C4-2B (cell line): ENCODE data around the gene ZBTB20.

ENCODE experiments used
- H3K27ac ChIP-seq: fragments of 450-650 bp; 2 replicates; pipeline ENCODE4 v1.5.1; 2017
- ZFX ChIP-seq: fragments of 450-650 bp; IDR thresholded peaks from 2 replicates; pipeline ENCODE4 v1.6.1; 2017
- TF ChIP-seq, protein P1 (sequence below): fragments of 450-650 bp; conservative IDR thresholded peaks from 2 replicates; pipeline ENCODE4 v1.5.1; 2017; ENCODE audit warnings: mild to moderate bottlenecking

ZBTB20 gene

DNA sequence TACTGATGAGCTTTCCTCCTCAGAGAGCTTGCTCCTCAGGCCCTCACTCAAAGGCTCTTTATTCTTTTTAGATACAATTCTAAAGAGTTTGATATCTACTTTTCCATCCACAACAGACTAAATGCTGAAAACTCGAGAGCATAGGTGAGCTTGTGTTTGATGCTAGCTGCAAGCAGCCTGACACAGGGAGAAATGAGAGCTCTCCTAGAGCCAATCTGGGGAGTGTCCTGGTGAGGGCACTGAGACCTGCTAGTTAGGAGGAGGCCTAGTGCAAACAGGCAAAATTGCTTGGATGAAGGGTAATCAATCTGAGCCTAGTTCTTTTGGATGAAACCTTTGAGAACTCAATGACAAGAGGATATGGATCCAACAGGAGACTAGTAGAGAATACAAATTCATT lies 300.8 kb downstream of the ZBTB20 start:
- TF ChIP-seq, protein P1, sequence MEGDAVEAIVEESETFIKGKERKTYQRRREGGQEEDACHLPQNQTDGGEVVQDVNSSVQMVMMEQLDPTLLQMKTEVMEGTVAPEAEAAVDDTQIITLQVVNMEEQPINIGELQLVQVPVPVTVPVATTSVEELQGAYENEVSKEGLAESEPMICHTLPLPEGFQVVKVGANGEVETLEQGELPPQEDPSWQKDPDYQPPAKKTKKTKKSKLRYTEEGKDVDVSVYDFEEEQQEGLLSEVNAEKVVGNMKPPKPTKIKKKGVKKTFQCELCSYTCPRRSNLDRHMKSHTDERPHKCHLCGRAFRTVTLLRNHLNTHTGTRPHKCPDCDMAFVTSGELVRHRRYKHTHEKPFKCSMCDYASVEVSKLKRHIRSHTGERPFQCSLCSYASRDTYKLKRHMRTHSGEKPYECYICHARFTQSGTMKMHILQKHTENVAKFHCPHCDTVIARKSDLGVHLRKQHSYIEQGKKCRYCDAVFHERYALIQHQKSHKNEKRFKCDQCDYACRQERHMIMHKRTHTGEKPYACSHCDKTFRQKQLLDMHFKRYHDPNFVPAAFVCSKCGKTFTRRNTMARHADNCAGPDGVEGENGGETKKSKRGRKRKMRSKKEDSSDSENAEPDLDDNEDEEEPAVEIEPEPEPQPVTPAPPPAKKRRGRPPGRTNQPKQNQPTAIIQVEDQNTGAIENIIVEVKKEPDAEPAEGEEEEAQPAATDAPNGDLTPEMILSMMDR: no peak
- TF ChIP-seq ZFX: no peak
- H3K27ac ChIP-seq: no peak overlapping the region

DNA sequence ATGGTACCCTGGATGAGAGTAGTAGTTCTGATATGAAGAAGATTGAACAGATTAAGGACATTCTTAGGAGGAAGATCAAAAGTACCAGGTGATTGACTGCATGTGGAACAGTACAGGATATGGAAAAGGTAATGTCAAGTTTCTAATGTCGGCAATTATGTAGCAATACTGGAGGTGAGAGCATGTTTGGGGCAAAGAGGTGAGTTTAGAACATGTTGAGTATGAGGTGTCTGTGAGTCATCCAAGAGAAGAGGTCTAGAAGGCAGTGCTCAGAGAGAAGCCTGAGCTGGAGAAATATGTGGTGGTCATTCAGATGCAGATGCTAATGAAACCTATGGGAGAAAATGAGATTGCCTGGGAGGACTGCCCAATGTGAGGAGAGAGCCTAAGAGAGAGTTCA lies 305.6 kb downstream of the ZBTB20 start:
- H3K27ac ChIP-seq: no peak overlapping the region
- TF ChIP-seq ZFX: no peak
- TF ChIP-seq, protein P1: no peak

DNA sequence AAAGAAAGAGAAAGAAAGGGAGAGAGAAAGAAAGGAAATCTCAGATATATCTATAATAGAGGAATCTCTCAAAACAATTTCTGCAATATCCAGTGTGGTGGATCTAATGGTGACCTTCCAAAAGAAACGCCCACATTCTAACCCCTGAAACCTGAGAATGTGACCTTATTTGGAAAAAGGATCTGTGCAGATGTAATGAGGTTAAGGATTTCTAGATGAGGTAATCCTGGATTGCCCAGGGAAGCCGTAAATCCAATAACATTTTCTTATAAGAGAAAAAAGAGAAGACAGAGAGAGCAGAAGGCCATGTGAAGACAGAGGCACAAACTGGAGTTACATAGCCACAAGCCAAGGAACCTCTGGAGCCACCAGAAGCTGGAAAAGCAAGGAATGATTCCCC lies 307.6 kb downstream of the ZBTB20 start:
- TF ChIP-seq, protein P1: no peak
- TF ChIP-seq ZFX: no peak
- H3K27ac ChIP-seq: no peak overlapping the region

DNA sequence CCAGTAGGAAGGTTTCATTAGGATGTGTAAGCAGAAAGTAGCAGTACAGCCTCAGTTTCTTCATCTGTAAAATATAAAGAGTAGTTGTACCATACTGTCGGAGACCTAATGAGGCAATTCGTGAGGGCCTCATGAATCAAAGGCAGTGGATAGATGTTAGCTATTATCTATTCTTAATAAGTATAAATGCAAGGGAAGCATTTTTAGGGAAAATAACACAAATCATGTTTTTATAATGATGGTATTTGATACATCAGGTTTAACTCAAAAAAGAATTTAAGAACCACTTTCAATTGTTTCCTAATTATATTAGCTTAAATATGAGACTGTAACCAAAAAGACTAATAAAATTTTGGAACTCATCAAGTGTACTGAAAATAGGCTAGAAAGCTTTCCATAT lies 309.1 kb downstream of the ZBTB20 start:
- TF ChIP-seq, protein P1: no peak
- TF ChIP-seq ZFX: no peak
- H3K27ac ChIP-seq: no peak overlapping the region

DNA sequence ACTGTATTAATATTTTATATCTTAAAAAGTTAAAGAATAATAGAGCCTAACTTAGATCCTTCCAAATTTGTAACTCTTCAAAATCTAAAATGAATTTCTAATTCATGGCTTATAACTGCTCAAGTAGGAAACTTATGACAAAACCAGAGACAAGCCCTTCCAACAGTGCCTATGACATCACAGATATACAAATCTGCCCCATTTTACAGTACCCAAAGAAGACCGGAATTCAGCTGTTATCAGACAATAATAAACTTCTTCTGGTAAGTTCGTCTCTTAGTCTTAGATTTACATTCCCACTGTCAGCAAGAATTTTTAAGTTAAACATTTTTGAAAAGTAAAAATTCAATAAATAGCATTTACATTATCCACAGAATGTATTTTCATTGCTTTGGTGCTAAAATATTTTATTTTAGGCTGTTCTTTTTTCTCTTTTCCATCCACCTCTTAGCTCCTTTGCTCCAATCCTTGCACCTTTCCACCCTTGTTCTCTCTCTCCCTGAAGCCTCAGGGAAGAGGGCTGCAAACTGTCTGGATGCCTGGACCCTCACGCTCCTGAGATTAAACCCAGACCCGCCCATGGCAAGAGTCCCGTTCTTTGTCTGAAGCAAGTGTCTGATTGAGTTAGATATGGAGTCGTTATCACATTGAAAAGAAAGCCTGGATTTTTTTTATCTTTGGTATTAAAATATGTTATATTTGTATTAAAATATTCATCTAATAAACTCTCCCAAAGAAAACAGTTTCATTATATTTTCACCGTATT lies 312.7 kb downstream of the ZBTB20 start:
- TF ChIP-seq, protein P1: no peak
- no peak for TF ChIP-seq ZFX
- no peak overlapping the region for H3K27ac ChIP-seq

DNA sequence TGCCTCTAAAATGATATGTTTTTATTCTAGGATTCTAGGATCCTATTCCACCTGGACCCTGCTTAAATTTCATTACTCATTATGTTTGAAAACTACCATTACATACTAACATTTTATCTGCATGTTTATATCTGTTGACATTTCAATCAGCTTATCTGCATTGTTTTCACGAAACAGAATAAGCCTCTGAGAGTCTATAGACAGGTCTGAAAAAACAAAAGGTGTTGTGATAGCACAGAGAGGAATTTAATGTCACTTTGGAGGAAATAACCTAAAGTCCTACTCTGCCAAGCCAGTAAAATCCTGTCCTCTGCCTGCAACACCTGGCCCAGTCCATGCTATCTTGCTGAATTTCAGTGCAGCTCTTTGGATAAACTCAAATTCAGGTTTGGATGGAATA lies 315.2 kb downstream of the ZBTB20 start:
- TF ChIP-seq ZFX: no peak
- TF ChIP-seq, protein P1: no peak
- no peak overlapping the region for H3K27ac ChIP-seq

DNA sequence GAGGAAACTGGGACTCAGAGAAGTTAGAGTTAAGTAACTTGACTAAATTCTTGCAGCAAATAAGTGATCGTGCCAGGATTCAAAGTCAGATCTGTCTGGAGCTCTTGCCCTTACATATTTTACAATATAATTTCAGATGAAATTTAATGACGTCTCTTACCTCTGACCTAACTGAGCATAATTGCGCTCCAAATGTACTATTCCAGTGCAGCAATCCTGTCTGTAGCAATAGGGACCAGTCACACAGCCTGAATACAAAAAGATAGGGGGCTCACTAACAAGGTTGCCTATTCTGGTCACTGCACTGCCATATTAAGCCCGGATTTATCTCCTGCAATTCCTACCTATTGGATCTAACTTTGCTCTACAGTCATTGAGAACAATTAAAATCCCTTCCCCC lies 316.4 kb downstream of the ZBTB20 start:
- H3K27ac ChIP-seq: no peak overlapping the region
- TF ChIP-seq, protein P1: no peak
- no peak for TF ChIP-seq ZFX
